Measurements from ENCODE around the gene TINAGL1. TPM values are rescaled to one million over a fixed set of nuclear protein-coding genes. Genes with fewer than 3 reads are reported as not detected.

TINAGL1 gene
- total and polyA plus RNA-seq, 2 of the 13 experiments (the other 11 are each of a cell fraction or from before 2014, with no cell fraction given), result 24.7 to 76.8 TPM

DNA sequence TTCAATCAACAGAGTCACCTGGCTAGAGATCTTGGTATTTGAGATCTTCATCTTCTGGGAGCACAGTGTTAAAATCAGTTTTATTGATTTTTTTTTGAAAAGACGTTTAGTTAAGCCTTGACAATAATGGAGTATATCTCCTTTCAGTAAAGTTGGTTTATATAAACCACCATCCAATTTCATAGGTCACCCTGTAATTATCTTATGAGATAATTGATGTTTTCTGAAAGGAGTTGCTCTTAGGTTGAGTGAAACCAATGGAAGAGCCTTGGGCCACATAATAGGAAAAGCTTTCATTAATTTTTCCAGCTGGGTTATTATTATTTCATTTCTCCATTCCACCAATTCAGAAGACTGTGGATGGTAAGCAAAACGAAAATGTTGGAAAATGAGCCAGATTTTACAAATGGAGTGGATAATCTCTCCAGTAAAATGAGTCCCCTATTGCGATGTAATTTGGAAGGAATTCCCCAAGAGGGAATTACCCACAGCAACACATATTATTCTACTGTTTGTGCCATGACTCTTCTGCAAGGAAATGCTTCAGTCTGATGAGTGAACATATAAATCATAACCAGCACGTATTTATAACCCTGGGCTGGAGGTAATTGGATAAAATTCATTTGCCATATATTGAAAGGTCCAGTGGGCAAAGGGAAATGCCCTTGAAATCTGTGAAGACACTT, 46.2 kb upstream of the TINAGL1 start:
- Histone ChIP-seq H3K27ac (ENCODE audit: extremely low read length, insufficient read depth, low read length) (no peak overlapping the region), H3K4me2 (ENCODE audit: low read depth, low read length) (no peak overlapping the region), H3K36me3 (replicated peaks in 1 of 2; ENCODE audit: control insufficient read depth in 1 of 2, insufficient read depth in 2 of 2, low read length in 2 of 2) (no peaks in the 10 kb centered on the region), H4K20me1 (ENCODE audit: insufficient read depth, low read length) (no peaks in the 10 kb centered on the region), H3K4me3 (replicated peaks in 1 of 3; ENCODE audit: insufficient read depth in 1 of 3, low read depth in 2 of 3, low read length in 3 of 3) (no peak overlapping the region), H3K9ac (ENCODE audit: insufficient read depth, low read depth, low read length) (no peak overlapping the region), H3K27me3 (ENCODE audit: control insufficient read depth in 1 of 2, insufficient read depth in 2 of 2, low read length in 2 of 2) (no peaks in the 10 kb centered on the region; a peak in 1 of 5 replicates), H3K9me3 (ENCODE audit: low read length) (no peaks in the 10 kb centered on the region), H3K4me1 (ENCODE audit: insufficient read depth, low read length) (peaks cover 24% of the 10 kb centered on the region), H3K79me2 (ENCODE audit: insufficient read depth, low read length) (no peaks in the 10 kb centered on the region), H2AFZ (ENCODE audit: low read length) (no peak overlapping the region)
- intact Hi-C loops (cut with micrococcal nuclease; ENCODE audit: unreplicated experiment), result no loop called here
- 15% methylated on average over 4 of the region's 4 CpGs for WGBS (ENCODE audit: low lambda C conversion rate)
- TF ChIP-seq MAFG (CRISPR knock-in tag; IDR thresholded peaks at IDR 0.05), result no peak
- TF ChIP-seq ZC3H13 (CRISPR knock-in tag; IDR thresholded peaks at IDR 0.05), result no peak
- TF ChIP-seq ZNF556 (CRISPR knock-in tag; IDR thresholded peaks at IDR 0.05; ENCODE audit: borderline replicate concordance), result no peak
- TF ChIP-seq, protein P1, sequence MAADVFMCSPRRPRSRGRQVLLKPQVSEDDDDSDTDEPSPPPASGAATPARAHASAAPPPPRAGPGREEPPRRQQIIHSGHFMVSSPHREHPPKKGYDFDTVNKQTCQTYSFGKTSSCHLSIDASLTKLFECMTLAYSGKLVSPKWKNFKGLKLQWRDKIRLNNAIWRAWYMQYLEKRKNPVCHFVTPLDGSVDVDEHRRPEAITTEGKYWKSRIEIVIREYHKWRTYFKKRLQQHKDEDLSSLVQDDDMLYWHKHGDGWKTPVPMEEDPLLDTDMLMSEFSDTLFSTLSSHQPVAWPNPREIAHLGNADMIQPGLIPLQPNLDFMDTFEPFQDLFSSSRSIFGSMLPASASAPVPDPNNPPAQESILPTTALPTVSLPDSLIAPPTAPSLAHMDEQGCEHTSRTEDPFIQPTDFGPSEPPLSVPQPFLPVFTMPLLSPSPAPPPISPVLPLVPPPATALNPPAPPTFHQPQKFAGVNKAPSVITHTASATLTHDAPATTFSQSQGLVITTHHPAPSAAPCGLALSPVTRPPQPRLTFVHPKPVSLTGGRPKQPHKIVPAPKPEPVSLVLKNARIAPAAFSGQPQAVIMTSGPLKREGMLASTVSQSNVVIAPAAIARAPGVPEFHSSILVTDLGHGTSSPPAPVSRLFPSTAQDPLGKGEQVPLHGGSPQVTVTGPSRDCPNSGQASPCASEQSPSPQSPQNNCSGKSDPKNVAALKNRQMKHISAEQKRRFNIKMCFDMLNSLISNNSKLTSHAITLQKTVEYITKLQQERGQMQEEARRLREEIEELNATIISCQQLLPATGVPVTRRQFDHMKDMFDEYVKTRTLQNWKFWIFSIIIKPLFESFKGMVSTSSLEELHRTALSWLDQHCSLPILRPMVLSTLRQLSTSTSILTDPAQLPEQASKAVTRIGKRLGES (CRISPR knock-in tag; IDR thresholded peaks at IDR 0.05; ENCODE audit: borderline replicate concordance), result no peak
- TF ChIP-seq, protein P2, sequence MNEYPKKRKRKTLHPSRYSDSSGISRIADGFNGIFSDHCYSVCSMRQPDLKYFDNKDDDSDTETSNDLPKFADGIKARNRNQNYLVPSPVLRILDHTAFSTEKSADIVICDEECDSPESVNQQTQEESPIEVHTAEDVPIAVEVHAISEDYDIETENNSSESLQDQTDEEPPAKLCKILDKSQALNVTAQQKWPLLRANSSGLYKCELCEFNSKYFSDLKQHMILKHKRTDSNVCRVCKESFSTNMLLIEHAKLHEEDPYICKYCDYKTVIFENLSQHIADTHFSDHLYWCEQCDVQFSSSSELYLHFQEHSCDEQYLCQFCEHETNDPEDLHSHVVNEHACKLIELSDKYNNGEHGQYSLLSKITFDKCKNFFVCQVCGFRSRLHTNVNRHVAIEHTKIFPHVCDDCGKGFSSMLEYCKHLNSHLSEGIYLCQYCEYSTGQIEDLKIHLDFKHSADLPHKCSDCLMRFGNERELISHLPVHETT (CRISPR knock-in tag; conservative IDR thresholded peaks at IDR 0.05), result no peak
- no peak for TF ChIP-seq MED8 (CRISPR knock-in tag; IDR thresholded peaks at IDR 0.05; ENCODE audit: insufficient replicate concordance)
- no peak for TF ChIP-seq ZNF703 (CRISPR knock-in tag; IDR thresholded peaks at IDR 0.05; ENCODE audit: borderline replicate concordance)
- TF ChIP-seq KDM5A (IDR thresholded peaks at IDR 0.05; ENCODE audit: borderline replicate concordance, low read length), result no peak
- TF ChIP-seq ZNF121 (CRISPR knock-in tag; IDR thresholded peaks at IDR 0.05), result no peak
- no peak for TF ChIP-seq ZNF713 (CRISPR knock-in tag; IDR thresholded peaks at IDR 0.05)
- TF ChIP-seq ZNF629 (CRISPR knock-in tag; conservative IDR thresholded peaks at IDR 0.05), result no peak
- FAIRE-seq (no peak), DNase-seq (ENCODE audit: low spot score) (no peak), ATAC-seq (no peak)
- in situ Hi-C loops (cut with HindIII; ENCODE audit: extremely low pct_ligation_motif_present, low pct_unique_long_range_greater_than_20kb), result no loop called here
- no TSS peak for BruUV-seq (replicated peaks)
- ChIA-PET CTCF (ENCODE audit: low intra/inter-chr PET ratio, low total read pairs) (no interaction called here), POLR2A (no interaction called here)

All from HepG2 (cell line).